HepG2 (cell line): ENCODE data around the gene KLHL36. TPM values are rescaled to one million over a fixed set of nuclear protein-coding genes. Genes with fewer than 3 reads are reported as not detected.

Experiments
- ARID3A ChIP-seq: IDR thresholded peaks from 2 replicates; pipeline ENCODE4 v1.6.1; 2012; ENCODE audit warnings: low read depth, low read length, improper control_type of control experiment
- DDIT3 ChIP-seq: sonication (generic); formaldehyde crosslinking; IDR thresholded peaks from 2 replicates; pipeline ENCODE4 v1.4.0; 2020; ENCODE audit warnings: mild to moderate bottlenecking, missing genetic modification reagents
- ISX ChIP-seq: sonication (generic); formaldehyde crosslinking; conservative IDR thresholded peaks from 2 replicates; pipeline ENCODE4 v1.5.0; 2020; ENCODE audit warnings: missing genetic modification reagents
- LBX2 ChIP-seq: sonication (generic); formaldehyde crosslinking; IDR thresholded peaks from 2 replicates; pipeline ENCODE4 v1.5.0; 2020; ENCODE audit warnings: missing genetic modification reagents, mild to moderate bottlenecking, borderline replicate concordance
- NFE2 ChIP-seq: sonication (generic); formaldehyde crosslinking; IDR thresholded peaks from 2 replicates; pipeline ENCODE4 v1.4.0; 2020; ENCODE audit warnings: missing genetic modification reagents
- NFKB2 ChIP-seq: sonication (generic); formaldehyde crosslinking; IDR thresholded peaks from 2 replicates; pipeline ENCODE4 v1.4.0; 2020; ENCODE audit warnings: missing genetic modification reagents, borderline replicate concordance
- NFRKB ChIP-seq: fragments of 450-650 bp; IDR thresholded peaks from 2 replicates; pipeline ENCODE4 v1.6.1; 2017
- NPAS2 ChIP-seq: sonication (generic); formaldehyde crosslinking; IDR thresholded peaks from 2 replicates; pipeline ENCODE4 v1.8.0; 2022; ENCODE audit warnings: mild to moderate bottlenecking, missing genetic modification reagents, borderline replicate concordance
- RARG ChIP-seq: sonication (generic); formaldehyde crosslinking; IDR thresholded peaks from 2 replicates; pipeline ENCODE4 v1.4.0; 2020; ENCODE audit warnings: low read depth, mild to moderate bottlenecking, missing genetic modification reagents
- SNAI1 ChIP-seq: sonication (generic); formaldehyde crosslinking; IDR thresholded peaks from 2 replicates; pipeline ENCODE4 v1.5.0; 2020; ENCODE audit warnings: mild to moderate bottlenecking, missing genetic modification reagents, borderline replicate concordance
- TOE1 ChIP-seq: sonication (generic); formaldehyde crosslinking; IDR thresholded peaks from 2 replicates; pipeline ENCODE4 v1.4.0; 2020; ENCODE audit warnings: mild to moderate bottlenecking, missing genetic modification reagents
- ZBTB21 ChIP-seq: sonication (generic); formaldehyde crosslinking; IDR thresholded peaks from 2 replicates; pipeline ENCODE4 v1.4.0; 2020; ENCODE audit warnings: missing genetic modification reagents
- ZGPAT ChIP-seq: IDR thresholded peaks from 2 replicates; pipeline ENCODE4 v1.6.1; 2016; ENCODE audit warnings: mild to moderate bottlenecking
- ZNF136 ChIP-seq: sonication (generic); formaldehyde crosslinking; IDR thresholded peaks from 2 replicates; pipeline ENCODE4 v1.8.1; 2022; ENCODE audit warnings: low read depth, mild to moderate bottlenecking, moderate library complexity, missing genetic modification reagents
- ZNF207 ChIP-seq: fragments of 450-650 bp; IDR thresholded peaks from 2 replicates; pipeline ENCODE4 v1.6.1; 2016; ENCODE audit warnings: antibody characterized with exemption, borderline replicate concordance
- ZNF335 ChIP-seq: sonication (generic); formaldehyde crosslinking; IDR thresholded peaks from 2 replicates; pipeline ENCODE4 v1.4.0; 2020; ENCODE audit warnings: missing genetic modification reagents
- ZNF367 ChIP-seq: sonication (generic); formaldehyde crosslinking; IDR thresholded peaks from 2 replicates; pipeline ENCODE4 v1.4.0; 2020; ENCODE audit warnings: missing genetic modification reagents, borderline replicate concordance
- ZNF609 ChIP-seq: sonication (generic); formaldehyde crosslinking; IDR thresholded peaks from 2 replicates; pipeline ENCODE4 v1.4.0; 2020; ENCODE audit warnings: mild to moderate bottlenecking, missing genetic modification reagents, borderline replicate concordance
- ZNF740 ChIP-seq: sonication (generic); formaldehyde crosslinking; IDR thresholded peaks from 2 replicates; pipeline ENCODE4 v1.4.0; 2020; ENCODE audit warnings: missing genetic modification reagents
- ZNF788 ChIP-seq: sonication (generic); formaldehyde crosslinking; IDR thresholded peaks from 2 replicates; pipeline ENCODE4 v1.5.0; 2020; ENCODE audit warnings: mild to moderate bottlenecking, missing genetic modification reagents, borderline replicate concordance
- ZSCAN12 ChIP-seq: sonication (generic); formaldehyde crosslinking; IDR thresholded peaks from 2 replicates; pipeline ENCODE4 v1.9.0; 2021; ENCODE audit warnings: mild to moderate bottlenecking, missing genetic modification reagents
- polyA plus RNA-seq, 8 experiments: library from polyadenylated mRNA; depleted of rRNA in 3 of 8; stranded (reverse) in 7 of 8; unstranded in 1 of 8; fragments of >200 nt; fragmentation: Illumina TruSeq in 4 of 8; extraction: Trizol in 4 of 8; gene quantifications; 2 replicates each; pipeline versions ENCODE4 v1.2.1 to v1.2.3, GENCODE V29; 2011 to 2016; ENCODE audit warnings: low read depth in 4 of 8, missing spikeins in 1 of 8, mixed read lengths in 1 of 8; ENCODE audit not compliant: insufficient read depth in 1 of 8
- total RNA-seq, 5 experiments: library from RNA; depleted of rRNA; stranded (reverse); fragments of >200 nt; fragmentation: Illumina TruSeq; extraction: Trizol; gene quantifications; 2 replicates each; pipeline ENCODE4 v1.2.3, GENCODE V29; 2016; ENCODE audit warnings: low read depth in 1 of 5

KLHL36 gene
- total and polyA plus RNA-seq, 2 of the 13 experiments (the other 11 are each of a cell fraction or from before 2014, with no cell fraction given): 24.3 to 26.0 TPM

- no peak for TF ChIP-seq ZNF609
- TF ChIP-seq SNAI1 (CRISPR knock-in tag): no peak
- no peak for TF ChIP-seq ZNF136
- TF ChIP-seq ZGPAT (CRISPR knock-in tag): peak; percentile 8; the same call in 1 of the 2 replicates
- TF ChIP-seq ZBTB21: no peak
- no peak for TF ChIP-seq ARID3A
- TF ChIP-seq NPAS2 (CRISPR knock-in tag): no peak
- no peak for TF ChIP-seq ZNF335 (CRISPR knock-in tag)
- no peak for TF ChIP-seq ZNF788 (CRISPR knock-in tag)
- no peak for TF ChIP-seq ZNF740 (CRISPR knock-in tag)
- no peak for TF ChIP-seq ISX (CRISPR knock-in tag)
- TF ChIP-seq ZNF207: no peak
- TF ChIP-seq NFRKB: no peak
- TF ChIP-seq ZSCAN12: no peak
- TF ChIP-seq TOE1 (CRISPR knock-in tag): no peak
- TF ChIP-seq RARG (CRISPR knock-in tag): no peak
- no peak for TF ChIP-seq LBX2 (CRISPR knock-in tag)
- peak; percentile 59; the same call in 1 of the 2 replicates for TF ChIP-seq ZNF367 (CRISPR knock-in tag)
- peak; percentile 95 for TF ChIP-seq NFKB2 (CRISPR knock-in tag)
- TF ChIP-seq NFE2 (CRISPR knock-in tag): no peak
- no peak for TF ChIP-seq DDIT3 (CRISPR knock-in tag)
Observed at GRCh38 chr16:84617791-84618580, 30.3 kb upstream of the KLHL36 start, which contains the start of gene COTL1 (continued).
